Thoracic aorta (tissue), 2 donors: ENCODE results near the gene LFNG. TPM values are rescaled to one million over a fixed set of nuclear protein-coding genes. Genes with fewer than 3 reads are reported as not detected.

ENCODE experiments used
- ATAC-seq: fragments of 150-250 bp; one replicate; pipeline ENCODE4 v1.8.0; 2017; ENCODE audit warnings: low read depth; ENCODE audit not compliant: insufficient number of reproducible peaks, low FRiP score
- DNase-seq: peaks from one replicate; pipeline ENCODE4 v3.0.0-alpha.2; 2020; ENCODE audit warnings: low spot score
- H3K27ac ChIP-seq, 2 donors: fragments of 200-600 bp; sonication (generic); 1 replicate in 1 of 2; 2 replicates in 1 of 2; pipeline ENCODE4 v1.5.1; 2016; ENCODE audit warnings: mild to moderate bottlenecking in 2 of 2, moderate library complexity in 2 of 2
- H3K27me3 ChIP-seq: fragments of 200-600 bp; sonication (generic); replicated peaks from 2 replicates; pipeline ENCODE4 v1.6.0; 2016; ENCODE audit warnings: mild to moderate bottlenecking; ENCODE audit not compliant: insufficient read depth
- H3K36me3 ChIP-seq: fragments of 200-600 bp; sonication (generic); one replicate; pipeline ENCODE4 v1.5.1; 2016
- H3K4me1 ChIP-seq, 2 donors: fragments of 200-600 bp; sonication (generic); 1 replicate in 1 of 2; 2 replicates in 1 of 2; pipeline versions ENCODE4 v1.5.1 to v1.6.0; 2016; ENCODE audit warnings: low read depth in 2 of 2, mild to moderate bottlenecking in 1 of 2; ENCODE audit not compliant: control insufficient read depth in 1 of 2
- H3K4me3 ChIP-seq: fragments of 200-600 bp; sonication (generic); 2 replicates; pipeline ENCODE4 v1.5.1; 2016; ENCODE audit warnings: mild to moderate bottlenecking
- H3K9me3 ChIP-seq: fragments of 200-600 bp; sonication (generic); 2 replicates; pipeline ENCODE4 v1.5.1; 2016
- total RNA-seq, 2 donors: library from RNA; depleted of rRNA; stranded (reverse); fragments of >200 nt; gene quantifications; one replicate each; pipeline versions ENCODE4 v1.1.0 to v1.2.3, GENCODE V29; 2016
- TF ChIP-seq, protein P1 (sequence below): fragments of 200-600 bp; sonication (generic); IDR thresholded peaks from one replicate; pipeline ENCODE4 v1.5.1; 2019; ENCODE audit warnings: antibody characterized with exemption

LFNG gene
- total RNA-seq, 2 donors from 2014 or later = 8.0 to 24.1 TPM

DNA sequence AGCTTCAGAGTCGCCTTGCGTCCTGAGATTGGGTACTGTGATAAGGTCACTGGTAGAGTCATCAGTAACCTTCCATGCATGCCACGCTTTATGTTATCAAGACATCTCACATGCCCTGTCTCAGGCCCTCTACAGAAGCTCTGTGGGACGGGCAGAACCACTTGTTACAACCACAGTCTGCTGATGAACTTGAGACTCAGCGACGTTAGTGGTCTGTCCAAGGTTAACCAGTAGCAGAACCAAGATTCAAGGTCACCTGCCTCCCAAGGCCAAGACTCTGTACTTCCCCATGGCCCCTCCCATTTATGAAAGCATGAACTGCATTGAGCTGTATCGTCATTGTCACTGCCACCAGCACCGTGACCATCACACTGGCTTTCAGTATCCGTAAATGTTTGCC is 54.2 kb downstream of the LFNG start:
- H3K36me3 ChIP-seq = peaks cover 5% of the 10 kb centered on the region
- no peak overlapping the region for H3K27ac ChIP-seq
- no peak overlapping the region for H3K4me3 ChIP-seq
- no peaks in the 10 kb centered on the region for H3K27me3 ChIP-seq
- no peaks in the 10 kb centered on the region for H3K9me3 ChIP-seq
- ATAC-seq = no peak
- DNase-seq = no peak
- TF ChIP-seq, protein P1, sequence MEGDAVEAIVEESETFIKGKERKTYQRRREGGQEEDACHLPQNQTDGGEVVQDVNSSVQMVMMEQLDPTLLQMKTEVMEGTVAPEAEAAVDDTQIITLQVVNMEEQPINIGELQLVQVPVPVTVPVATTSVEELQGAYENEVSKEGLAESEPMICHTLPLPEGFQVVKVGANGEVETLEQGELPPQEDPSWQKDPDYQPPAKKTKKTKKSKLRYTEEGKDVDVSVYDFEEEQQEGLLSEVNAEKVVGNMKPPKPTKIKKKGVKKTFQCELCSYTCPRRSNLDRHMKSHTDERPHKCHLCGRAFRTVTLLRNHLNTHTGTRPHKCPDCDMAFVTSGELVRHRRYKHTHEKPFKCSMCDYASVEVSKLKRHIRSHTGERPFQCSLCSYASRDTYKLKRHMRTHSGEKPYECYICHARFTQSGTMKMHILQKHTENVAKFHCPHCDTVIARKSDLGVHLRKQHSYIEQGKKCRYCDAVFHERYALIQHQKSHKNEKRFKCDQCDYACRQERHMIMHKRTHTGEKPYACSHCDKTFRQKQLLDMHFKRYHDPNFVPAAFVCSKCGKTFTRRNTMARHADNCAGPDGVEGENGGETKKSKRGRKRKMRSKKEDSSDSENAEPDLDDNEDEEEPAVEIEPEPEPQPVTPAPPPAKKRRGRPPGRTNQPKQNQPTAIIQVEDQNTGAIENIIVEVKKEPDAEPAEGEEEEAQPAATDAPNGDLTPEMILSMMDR = no peak
- H3K4me1 ChIP-seq = no peaks in the 10 kb centered on the region

DNA sequence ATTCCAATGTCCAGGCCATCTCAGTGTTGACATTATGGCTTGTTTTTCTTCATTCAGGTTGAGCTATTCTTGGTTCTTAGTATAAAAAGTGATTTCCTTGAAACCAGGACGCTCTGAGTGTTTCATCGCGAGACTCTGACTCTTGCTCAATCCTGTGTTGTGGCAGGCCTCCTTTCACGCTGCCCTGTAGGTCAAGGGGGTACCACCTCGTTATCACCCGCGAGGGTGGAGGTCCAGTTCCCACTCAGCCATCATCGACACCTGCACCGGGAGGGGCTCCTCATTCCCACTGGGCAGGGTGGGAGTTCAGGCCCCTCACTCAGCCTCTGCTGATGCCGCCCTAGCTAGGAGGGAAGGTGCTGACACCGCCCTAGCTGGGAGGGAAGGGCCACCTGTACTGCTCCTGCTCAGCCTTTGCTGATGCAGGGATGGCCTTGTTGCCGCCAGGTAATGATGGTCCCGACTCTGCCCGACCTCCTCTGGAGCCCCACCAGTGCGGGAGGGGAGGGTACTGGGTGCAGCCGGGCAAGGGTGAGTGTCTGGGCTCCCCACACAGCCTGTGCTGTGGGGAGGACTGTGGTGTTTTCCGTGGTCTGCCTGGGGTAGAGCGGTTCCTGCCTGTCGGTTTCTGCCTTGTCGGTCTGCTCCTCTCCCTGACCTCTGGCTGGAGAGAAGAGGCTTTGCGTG is 55.6 kb downstream of the LFNG start:
- TF ChIP-seq, protein P1 = no peak
- Histone ChIP-seq H3K36me3 (peaks cover 5% of the 10 kb centered on the region), H3K4me3 (no peak overlapping the region), H3K27me3 (no peaks in the 10 kb centered on the region), H3K27ac (no peak overlapping the region), H3K9me3 (no peaks in the 10 kb centered on the region), H3K4me1 (no peaks in the 10 kb centered on the region)
- no peak for DNase-seq
- ATAC-seq = no peak

DNA sequence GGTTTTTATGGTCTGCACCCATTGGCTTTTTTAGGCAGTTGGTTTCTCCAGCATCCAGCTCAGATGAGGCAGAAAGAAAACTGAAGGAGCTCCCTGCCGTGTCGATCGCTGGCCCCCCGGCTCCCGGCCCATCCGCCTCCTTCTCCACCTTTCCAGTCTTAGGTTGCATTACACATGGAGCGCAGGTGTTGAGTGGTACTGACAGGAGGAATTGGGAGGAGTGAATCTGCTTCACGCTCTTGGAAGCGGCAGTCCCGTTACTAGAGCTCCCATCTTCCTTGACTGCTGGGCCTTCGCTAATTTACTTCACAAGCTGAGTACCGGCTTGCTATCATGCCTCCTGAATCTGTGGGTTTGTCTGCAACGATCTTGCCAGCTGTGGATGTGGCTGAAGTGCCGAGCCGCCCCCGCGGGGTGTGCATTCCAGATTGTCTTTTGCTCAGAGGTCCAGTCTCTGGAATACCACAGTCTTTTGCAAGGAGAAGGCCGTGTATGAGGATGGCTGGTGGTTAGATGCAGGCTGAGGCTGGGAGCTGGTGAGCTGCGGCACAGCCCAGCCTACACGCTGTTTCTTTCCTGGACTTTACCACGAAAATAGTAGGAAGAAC is 56.3 kb downstream of the LFNG start:
- no peak overlapping the region for H3K4me3 ChIP-seq
- H3K27me3 ChIP-seq = no peaks in the 10 kb centered on the region
- no peaks in the 10 kb centered on the region for H3K4me1 ChIP-seq
- ATAC-seq (no peak), DNase-seq (no peak)
- no peaks in the 10 kb centered on the region for H3K9me3 ChIP-seq
- peaks cover 5% of the 10 kb centered on the region for H3K36me3 ChIP-seq
- TF ChIP-seq, protein P1 = no peak
- H3K27ac ChIP-seq = no peak overlapping the region

DNA sequence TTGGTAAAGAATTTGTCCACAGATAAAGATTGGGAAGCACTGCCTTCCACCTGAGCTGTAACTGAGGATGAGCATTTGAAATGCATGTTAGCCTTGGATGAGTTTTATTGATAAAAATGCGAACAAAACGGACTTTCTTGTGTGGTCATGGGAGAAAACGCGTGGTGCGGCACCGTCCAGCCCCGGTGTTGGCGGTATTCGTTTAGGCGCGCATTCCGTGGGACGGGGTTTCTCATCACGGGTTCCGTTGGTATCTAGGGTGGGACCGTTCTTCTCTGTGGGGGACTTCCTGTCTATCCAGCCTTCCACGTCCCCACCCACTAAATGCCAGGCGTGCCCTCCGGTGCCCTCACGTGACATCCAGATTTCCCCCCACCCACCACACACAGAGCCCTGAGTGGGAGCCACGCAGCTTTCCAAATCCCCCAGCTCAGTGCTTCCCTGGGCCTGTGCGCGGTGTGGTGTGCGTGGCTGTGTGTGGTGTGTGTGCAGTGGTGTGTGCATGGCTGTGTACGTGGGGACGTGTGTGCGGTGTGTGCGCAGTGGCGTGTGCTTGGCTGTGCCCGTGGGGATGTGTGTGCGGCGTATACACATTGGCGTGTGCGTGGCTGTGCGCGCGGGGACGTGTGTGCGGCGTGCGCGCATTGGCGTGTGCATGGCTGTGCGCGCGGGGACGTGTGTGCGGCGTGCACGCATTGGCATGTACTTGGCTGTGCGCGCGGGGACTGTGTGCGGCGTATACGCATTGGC is 57.3 kb downstream of the LFNG start:
- Histone ChIP-seq H3K4me3 (no peak overlapping the region), H3K4me1 (no peaks in the 10 kb centered on the region), H3K36me3 (peaks cover 3% of the 10 kb centered on the region), H3K27ac (no peak overlapping the region), H3K27me3 (no peaks in the 10 kb centered on the region), H3K9me3 (no peaks in the 10 kb centered on the region)
- TF ChIP-seq, protein P1 = no peak
- ATAC-seq (no peak), DNase-seq (no peak)

Other genes with a start within 250 kb of the LFNG start
- 10 to 100 TPM in 1 of 2 donors, 1 to 10 TPM in 1; 6.5 to 29.6 TPM for gene SNX8, start 205.3 kb upstream of the LFNG start, total RNA-seq
- gene EIF3B, start 164.9 kb upstream of the LFNG start, total RNA-seq = 100 to 1,000 TPM in 1 of 2 donors, 10 to 100 TPM in 1; 94.0 to 150 TPM
- 10 to 100 TPM; 18.7 to 19.1 TPM for gene CHST12, start 116.2 kb upstream of the LFNG start, total RNA-seq
- gene GRIFIN, start 43.4 kb upstream of the LFNG start, total RNA-seq = not detected
- 10 to 100 TPM; 28.8 to 43.6 TPM for gene BRAT1, start 35.8 kb downstream of the LFNG start, total RNA-seq
- gene IQCE, start 39.2 kb downstream of the LFNG start, total RNA-seq = 10 to 100 TPM; 10.6 to 40.1 TPM
- 10 to 100 TPM; 58.6 to 69.3 TPM for gene TTYH3, start 112.2 kb downstream of the LFNG start, total RNA-seq
- 1 to 10 TPM; 1.4 to 3.7 TPM for gene AMZ1, start 168.4 kb downstream of the LFNG start, total RNA-seq